SK-N-MC (cell line): ENCODE measurements around the gene PIGH.

ENCODE experiments used
- EZH2 ChIP-seq: fragments of 200-600 bp; sonication (generic); IDR thresholded peaks from one replicate; pipeline ENCODE4 v1.6.1; 2017; ENCODE audit warnings: antibody characterized with exemption
- POLR2AphosphoS5 ChIP-seq: IDR thresholded peaks from 2 replicates; pipeline ENCODE4 v1.6.1; 2012; ENCODE audit warnings: mild to moderate bottlenecking, low read depth, low read length, borderline replicate concordance

DNA sequence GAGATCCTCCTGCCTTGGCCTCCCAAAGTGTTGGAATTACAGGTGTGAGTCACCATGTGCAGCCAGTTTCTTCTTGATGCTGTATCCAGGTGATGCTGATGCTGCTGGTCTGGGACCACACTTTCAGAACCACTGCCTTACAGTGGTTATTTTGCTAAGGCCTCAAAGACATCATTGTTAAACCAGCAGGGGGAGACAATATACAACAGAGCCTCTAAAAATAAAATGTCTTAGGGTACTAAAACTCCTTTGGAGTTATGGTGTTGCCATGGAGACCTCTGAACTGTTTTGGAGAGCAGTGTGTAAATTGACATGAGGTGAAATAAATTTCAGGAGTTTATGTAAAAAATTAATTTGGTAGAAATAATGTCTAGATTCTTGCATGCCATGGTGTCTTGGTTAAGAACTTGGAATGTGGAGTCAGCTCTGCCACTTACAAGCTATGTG is 18.6 kb upstream of the PIGH start:
- no peak for TF ChIP-seq EZH2
- TF ChIP-seq POLR2AphosphoS5, result no peak
